ENCODE results near the gene ATXN10.

Gene ATXN10

GRCh38 chr22:45866126-45866645, 194.6 kb downstream of the ATXN10 start:
- DNase-seq = no peak

- DNase-seq = no peak
Observed at GRCh38 chr22:45866646-45867117, 195.0 kb downstream of the ATXN10 start.

- peak; percentile 5 for DNase-seq
Observed at GRCh38 chr22:45867118-45867905, 195.7 kb downstream of the ATXN10 start.

GRCh38 chr22:45867906-45868555, 196.4 kb downstream of the ATXN10 start:
- no peak for DNase-seq

- no peak for DNase-seq
Observed at GRCh38 chr22:45868571-45869339, 197.1 kb downstream of the ATXN10 start.

GRCh38 chr22:45869340-45869847, 197.8 kb downstream of the ATXN10 start:
- DNase-seq = no peak

GRCh38 chr22:45870011-45870410, 198.4 kb downstream of the ATXN10 start:
- no peak for DNase-seq

GRCh38 chr22:45871721-45872120, 200.1 kb downstream of the ATXN10 start:
- DNase-seq = no peak

GRCh38 chr22:45872659-45873263, 201.1 kb downstream of the ATXN10 start:
- no peak for DNase-seq

GRCh38 chr22:45876136-45877035, 204.8 kb downstream of the ATXN10 start:
- no peak for DNase-seq

GRCh38 chr22:45877036-45877380, 205.4 kb downstream of the ATXN10 start:
- no peak for DNase-seq

- no peak for DNase-seq
Observed at GRCh38 chr22:45877651-45878050, 206.0 kb downstream of the ATXN10 start.

- no peak for DNase-seq
Observed at GRCh38 chr22:45878051-45878781, 206.6 kb downstream of the ATXN10 start.

- no peak for DNase-seq
Observed at GRCh38 chr22:45878901-45879551, 207.4 kb downstream of the ATXN10 start.

GRCh38 chr22:45879552-45879949, 207.9 kb downstream of the ATXN10 start:
- no peak for DNase-seq

- DNase-seq = no peak
Observed at GRCh38 chr22:45880091-45880715, 208.6 kb downstream of the ATXN10 start.

- no peak for DNase-seq
Observed at GRCh38 chr22:45880716-45881523, 209.3 kb downstream of the ATXN10 start.

- no peak for DNase-seq
Observed at GRCh38 chr22:45881524-45881875, 209.9 kb downstream of the ATXN10 start.

Measured in HCEC 1CT (cell line).